ENCODE measurements around the gene EXOC4.

- TF ChIP-seq CTCF (IDR thresholded peaks at IDR 0.05), result no peak
- no peak for TF ChIP-seq POLR2AphosphoS5 (IDR thresholded peaks at IDR 0.05; ENCODE audit: insufficient read depth in 1 of 2, low read depth in 1 of 2)
Measured at GRCh38 chr7:133431134-133431724, 178.4 kb downstream of the EXOC4 start.

Measured in vagina (tissue), 2 donors.